NCI-H1694 treated with DMSO at 0.1 percent for 48 hours (cell line): ENCODE measurements around the gene TMOD1.

ENCODE experiments used
- DNase-seq: peaks from one replicate; lab custom pipeline; 2025; lab: John Stamatoyannopoulos, UW

Gene TMOD1

DNA sequence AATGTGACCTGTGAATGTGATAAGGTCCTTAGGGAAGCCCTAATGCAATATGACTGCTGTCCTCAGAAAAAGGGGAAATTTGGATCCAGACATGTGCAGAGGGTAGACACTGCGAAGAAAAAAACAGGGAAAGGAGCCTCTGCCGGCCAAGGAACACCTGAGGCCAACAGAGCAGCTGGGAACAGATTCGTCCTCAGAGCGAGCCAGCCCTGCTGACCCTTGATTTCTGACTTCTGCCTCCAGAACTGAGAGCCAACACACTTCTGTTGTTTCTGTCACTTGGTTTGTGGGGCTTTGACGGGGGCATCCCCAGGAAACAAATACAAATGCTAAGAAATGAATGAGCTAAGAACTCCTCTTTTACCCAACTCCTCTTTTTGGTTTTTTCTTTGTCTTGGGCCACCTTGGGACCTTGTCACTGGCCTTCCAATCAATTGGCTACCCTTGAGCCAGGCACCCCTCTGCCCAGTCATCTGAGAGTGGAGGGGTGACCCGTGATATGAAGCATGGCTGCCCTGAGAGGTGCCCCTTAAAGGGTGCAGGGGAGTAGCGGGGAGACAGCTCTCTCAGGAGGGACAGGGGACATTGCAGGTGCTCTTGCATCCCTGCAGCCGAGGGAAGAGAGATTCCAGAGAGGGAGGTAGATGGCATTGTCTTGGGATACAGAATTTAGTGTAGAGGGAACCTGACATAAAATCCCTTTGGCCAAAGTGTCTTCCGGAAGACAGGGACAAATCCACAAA is 16.9 kb downstream of the TMOD1 start:
- DNase-seq, result no peak

DNA sequence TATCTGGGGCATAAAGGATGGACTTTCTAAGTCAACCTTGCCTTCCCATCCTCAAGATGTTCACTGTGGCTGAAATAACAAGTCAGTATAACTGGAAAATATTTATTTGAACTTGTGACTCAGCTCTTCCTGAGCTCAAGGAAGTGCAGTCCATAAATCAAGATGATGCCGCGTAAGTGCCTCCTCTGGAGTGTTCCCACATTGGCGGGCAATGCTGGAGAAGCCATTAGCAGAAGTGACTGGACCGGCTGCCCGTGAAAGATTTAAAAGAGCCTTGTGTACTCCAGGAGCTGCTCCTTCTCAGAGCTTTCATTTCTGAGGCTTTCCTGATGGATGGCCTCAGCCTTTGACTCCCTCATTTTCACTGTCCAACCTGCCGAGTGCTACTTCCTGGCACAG is 17.4 kb downstream of the TMOD1 start:
- no peak for DNase-seq

DNA sequence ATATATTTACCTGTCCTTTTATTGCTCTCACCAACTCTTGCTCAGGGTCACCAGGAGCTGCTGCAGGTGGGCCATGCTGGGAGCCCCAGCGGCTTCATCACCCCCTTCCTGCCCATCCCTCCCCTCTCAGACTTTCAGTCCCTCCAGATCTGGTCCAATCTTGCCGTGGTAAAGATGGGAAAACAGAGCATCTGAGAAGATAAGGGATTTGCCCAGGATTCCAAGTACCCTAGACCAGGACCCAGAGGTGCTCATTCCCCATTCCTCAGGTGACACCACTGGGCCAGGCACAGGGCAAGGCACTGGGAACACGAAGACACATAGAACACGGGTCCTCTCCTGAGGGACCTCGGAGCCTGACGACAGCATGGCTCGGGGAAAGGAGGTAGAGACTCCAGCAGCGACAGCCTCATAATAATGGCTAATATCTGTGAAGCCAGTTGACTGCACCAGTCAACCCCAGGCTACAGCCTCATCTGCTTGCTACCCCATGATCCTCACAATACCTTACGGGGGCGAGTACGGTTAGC is 18.0 kb downstream of the TMOD1 start:
- DNase-seq, result no peak

DNA sequence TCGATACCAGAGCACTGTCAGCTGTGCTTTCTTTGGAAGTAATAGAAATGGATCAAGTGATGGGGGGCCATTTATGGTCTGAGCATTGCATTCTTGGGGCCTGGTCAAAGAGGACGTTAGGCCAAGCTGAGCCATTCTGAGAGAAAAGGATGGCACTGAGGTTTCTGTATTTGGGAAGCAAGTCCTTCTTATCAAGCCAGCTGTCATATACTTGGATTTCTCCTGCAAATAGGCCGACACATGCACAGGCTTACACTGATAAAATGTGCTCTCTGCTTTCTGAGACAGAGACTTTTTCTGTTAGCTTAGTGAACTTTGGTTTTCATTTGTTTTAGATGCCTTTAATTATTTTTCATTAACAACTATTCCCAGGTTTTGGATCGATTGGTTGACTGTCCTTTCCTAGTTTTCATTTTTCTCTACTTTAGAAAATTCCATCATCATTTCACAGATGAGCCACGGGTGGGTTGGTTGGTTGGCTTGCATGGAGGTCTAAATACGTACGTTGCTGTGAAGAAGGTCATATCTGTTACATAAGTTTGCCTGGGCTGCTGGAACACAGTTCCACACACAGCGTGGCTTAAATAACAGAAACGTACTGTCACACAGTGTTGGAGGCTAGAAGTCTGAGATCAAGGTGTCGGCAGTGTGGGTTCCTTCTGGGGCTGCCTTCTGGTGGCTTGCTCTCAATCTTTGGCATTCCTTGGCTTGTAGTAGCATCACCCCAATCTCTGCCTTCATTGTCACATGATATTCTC is 20.3 kb downstream of the TMOD1 start:
- no peak for DNase-seq

DNA sequence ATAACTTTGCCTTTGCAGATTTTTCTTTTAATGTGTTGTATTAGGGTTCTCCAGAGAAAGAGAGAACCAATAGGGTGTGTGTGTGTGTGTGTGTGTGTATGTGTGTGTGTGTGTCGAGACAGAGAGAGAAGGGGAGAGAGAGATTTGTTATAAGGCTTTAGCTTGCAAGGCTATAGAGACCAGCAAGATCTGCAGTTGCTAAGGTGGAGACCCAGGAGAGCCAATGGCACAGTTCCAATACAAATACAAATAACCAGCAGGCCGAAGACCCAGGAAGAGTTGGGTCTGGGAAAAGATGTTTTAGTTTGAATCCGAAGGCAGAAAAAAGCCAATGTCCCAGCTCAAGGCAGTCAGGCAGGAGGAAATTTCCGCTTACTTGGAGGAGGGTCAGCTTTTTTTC is 23.0 kb downstream of the TMOD1 start:
- DNase-seq, result no peak

DNA sequence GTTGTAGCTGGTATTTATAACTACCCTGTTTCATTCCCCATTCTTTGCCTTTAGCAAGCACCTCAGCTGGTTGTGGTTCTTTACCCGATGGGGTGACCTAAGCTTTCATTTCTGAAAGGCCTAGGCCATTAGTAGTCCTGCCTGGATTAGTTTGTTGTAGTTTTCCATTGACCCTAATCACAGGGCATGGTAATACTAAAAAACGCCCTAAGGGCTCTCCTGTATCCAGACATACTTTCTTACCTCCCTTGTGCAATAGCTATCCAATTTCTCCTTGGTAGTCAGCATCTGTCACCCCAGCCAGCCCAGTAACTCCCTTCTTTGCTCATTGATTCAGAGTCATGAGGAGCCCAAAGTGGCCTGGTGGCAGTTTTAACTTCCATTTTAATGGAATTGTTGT is 24.0 kb downstream of the TMOD1 start:
- DNase-seq, result no peak

DNA sequence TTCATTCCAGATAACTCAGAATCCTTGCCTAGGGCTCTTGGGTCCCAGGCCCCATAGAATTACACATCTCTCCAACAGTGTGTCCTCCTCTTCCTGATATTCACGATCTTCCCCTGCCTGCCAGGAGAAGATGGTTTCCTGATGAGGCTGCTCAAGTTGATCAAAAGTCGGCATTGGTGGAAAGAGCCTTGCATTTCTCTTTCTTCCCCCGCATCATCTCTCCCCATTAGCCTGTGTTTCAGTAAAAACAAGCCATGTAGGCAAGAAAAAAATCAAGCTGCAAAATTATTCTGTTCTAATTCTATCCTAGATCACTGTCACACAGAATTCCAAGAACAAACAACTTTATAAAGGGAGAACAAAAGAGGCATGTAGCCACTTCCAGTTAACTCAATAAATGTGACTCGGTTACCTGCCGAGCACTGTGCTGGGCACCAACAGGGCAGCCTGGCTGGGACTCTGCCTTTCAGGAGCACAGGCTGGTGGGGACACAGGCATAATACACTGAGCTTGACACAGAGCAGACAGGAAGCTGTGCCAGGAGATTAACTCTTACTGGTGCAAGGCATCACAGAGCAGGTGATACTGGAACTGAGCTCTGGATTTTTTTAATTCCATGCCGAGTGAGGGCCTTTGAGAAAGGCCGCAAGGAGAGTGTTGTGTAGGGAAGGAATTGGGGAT is 25.6 kb downstream of the TMOD1 start:
- no peak for DNase-seq

DNA sequence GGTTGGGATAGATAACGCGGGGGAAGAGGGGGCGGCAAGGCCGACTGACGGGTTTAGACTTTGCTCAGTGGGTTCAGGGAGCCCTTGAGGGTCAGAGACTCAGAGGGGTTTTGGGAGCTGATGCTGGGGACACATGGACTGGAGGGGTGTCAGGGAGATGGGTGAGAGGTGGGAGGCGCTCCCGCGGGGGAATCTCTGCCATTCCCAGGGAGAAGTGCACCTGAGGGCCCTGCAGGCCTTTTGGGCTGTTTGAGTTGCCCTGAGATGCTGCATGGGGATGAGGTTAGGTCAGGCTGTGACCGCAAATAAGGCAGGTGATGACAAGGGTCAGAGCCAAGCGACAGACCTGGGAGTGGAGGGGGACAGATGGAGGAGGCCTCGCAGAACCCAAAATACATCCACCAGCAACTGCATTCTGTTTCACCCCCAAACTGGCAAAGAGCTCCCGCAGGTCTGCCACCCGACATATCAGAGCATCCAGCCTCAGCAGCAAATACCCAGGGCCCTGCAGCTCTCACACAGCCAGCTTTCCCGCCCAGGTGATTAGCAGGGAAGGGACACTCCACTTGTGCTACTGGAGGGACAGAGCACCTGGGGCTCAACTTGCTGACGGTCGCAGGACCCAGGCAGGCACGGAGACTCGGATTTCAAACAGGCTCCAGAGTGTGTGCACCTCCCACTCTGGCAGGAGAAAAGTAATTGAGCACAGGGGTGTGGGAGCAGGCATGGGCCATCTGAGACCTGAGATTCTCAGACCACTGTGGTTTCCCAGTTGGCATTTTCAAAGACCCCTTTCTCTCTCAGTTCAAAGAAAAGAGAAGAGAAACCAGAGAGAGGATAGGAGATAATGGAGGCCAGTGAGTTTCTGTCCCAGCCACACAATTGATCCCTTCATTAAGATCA is 26.4 kb downstream of the TMOD1 start:
- DNase-seq, result no peak

DNA sequence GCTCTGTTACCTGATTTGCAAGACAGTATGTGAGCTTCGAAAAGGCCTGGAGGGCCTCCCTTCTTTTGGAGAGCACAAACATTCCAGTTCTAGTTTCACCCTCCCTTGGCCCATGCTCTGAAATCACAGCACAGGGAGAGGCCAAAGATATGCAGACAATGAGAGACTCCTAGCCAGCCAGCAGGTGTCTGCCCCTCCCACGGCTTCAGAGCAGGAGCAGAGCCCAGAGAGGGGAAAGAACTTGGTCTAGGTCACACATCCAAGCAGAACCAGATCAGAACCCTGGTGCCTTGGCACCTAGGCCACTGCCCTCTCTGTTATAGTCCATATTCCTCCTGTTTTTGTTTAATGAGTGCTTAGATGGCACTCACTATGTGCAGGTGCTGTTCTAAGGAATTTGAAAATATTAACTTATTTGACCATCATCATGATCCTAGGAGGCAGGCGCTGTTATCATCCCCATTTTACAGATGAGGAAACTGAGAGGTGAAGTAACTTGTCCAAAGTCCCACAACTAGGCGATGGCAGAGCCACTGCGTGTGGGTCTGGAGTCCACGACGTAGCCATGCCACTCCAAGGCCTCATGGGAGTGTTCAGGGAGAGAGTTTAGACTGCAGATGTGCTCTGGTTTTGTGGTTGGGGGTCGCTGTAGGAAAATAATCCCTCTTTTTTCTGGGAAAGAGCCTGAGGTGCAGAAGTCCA is 27.2 kb downstream of the TMOD1 start:
- DNase-seq, result no peak

DNA sequence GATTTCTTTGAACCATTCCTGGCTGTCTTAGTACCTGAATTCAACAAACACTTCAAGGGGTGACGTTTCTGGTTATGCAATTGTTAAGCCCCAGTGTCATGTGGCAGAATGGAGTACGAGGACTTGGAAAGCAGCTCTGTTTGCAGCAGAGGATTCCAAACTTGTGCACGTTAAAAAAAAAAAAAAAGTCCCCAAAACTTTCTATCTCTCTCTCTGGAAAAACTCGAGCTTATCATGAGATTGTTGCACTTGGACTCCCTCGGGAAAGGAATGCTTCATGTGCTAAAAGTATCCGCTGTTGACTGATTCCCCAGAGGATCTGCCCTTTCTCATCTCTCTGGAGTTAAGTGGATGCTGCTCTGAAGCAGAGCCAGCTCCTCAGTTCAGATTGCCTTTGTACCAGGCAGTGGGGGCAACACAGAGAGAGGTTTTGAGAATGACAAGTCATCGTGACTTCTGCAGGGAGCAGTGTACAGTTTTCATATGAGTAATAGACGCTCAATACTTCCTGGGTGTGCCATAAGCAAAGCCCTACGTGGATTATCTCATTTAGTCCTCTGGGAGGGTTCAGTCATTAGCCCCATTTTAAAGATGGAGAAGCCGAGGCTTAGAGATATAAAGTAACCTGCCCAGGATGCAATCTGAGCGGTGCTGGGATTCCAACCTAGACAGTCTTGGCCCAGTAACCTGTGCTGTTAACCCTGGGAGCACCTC is 28.1 kb downstream of the TMOD1 start:
- no peak for DNase-seq

DNA sequence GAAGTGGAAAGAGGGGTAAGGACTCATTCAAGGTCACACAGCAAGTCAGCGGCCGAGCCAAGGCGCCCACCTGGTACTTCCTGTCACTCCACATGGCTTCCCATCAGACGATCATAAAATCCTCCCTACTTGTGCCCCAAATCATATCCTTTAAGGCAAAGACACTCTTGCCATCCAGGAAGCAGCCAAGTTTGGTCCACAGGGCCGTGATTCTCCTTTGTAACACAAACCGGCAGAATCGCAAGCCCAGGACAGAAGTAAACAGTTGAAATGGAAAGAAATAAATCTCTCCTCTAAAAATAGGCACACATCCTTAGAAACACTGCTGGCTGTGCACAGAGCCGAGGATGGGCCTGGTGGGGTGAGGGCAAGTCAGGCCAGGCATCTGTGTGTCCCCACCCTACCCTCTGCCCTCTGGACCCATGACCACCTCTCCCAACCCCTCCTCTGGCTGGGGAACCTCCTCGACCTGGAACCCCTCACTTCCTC is 30.5 kb downstream of the TMOD1 start:
- no peak for DNase-seq

DNA sequence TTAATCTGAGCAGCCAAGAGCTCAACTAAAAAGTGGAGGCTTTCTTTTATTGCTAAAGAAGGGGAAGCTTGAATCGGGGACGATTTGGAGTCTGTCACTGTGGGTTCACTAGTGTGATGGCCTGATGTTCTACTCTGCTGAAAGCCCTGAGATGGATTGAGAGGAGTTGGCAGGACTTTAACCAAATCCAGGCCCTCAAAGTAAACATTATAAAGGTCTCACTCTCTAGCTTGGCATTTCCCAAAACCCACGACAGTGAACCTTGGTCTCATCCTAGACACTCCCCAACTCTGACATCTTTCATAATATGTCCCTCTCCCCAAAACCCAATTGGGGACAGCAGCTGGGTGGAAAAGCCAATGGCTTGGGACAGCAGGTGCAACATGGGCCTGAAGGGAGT is 32.7 kb downstream of the TMOD1 start:
- DNase-seq, result no peak

DNA sequence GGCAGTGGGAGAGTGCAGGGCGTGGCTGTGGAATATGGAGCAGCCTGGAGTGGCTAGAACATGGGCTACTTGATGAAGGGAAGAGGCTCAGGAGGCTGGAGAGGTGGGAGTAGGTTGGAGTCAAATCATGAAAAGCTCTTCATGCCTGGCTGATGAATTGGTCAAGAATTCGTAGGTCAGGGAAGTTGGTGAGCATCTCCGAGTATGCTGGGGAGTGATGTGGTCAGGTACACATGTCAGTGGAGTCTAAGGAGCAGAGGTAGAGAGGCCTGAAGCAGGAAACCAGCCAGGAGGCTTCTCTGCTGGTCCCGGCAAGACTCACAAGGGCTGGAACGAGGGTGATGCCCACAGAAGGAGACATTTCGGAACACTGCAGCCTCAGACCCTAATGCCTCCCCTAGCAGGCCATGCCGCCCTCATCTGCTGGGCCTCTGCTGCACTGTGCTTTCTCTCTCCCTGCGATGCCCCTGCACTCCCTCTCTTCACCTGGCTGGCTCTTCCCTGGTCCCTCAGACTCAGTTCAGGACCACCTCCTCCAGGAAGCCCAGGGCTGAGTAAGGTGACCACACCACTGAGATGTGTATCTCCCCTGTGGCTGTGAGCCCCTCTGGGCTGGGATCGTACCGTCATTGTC is 33.6 kb downstream of the TMOD1 start:
- DNase-seq, result no peak

DNA sequence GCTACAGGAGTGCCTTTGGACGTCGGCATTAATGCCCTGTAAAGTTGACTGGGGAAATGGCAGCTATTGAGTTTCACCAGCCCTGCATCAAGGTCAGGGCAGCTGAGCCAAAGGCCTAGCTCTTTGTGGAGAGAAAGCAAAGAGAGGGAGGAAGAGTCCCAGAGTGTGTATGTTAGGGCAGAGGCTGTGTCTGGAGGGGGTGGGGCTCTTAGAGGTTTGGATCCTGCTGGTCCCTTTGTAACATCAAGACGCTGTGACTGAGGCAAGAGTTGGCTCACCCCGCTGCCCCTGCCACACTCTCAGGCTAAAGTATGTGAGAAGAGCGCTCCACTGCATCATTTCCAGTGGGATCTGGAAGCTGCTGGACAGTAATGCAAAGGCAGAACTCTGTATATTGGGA is 34.3 kb downstream of the TMOD1 start:
- no peak for DNase-seq

DNA sequence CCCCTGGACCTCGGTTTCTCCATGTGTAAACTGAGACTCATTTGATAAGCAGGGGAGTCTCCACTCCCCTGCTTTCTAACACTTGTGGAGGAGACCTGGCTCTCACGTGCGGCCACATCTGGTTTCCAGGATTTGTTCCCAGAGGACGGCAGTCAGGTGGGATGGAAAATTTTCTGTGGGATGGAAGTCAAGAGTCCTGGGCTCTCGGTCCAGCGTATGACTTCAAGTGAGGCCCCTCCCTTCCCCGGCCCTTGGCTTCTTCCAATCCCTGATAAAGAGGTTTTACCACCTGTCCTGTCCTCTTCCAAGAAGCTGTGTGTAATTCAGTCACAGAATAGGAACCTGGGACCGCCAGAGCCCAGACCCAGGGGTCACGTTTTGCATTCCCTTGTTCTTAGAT is 35.0 kb downstream of the TMOD1 start:
- no peak for DNase-seq

DNA sequence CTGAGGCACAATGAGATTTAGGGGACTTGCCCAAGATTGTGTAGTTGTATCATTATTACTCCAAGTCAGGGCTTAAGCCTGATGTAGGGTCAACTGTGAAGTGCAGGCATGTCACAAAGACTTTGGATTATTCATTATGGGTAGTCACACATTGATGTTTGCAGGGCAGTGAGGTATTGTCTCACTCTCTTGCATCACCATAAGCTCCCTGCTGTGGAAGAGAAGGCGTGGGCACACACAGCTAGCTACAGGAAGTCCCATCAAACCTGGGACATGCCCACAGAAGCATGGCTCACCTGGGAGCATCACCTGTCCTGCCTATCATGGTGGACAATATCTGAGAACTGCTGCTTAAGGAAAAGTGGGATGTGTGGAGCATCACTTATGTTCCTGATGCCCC is 42.1 kb downstream of the TMOD1 start:
- no peak for DNase-seq

DNA sequence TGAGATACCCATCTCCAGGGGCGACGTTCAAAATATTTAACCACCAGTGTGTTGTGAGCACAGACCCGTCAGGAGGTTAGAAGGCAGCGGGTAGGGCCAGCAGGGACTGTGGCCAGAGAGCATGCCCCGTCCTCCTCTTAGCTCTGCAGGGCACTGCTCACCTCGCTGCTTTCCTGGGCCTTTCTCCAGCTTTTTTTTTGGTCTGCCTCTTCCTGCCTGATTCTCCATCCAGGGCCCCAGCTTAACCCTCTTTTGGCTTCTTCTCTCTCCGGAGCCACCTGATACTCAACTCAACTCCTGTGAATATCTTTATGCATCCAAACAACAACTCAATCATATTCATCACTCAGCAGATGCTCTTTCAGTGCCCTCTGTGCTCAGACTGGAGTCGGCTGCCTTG is 44.0 kb downstream of the TMOD1 start:
- no peak for DNase-seq

DNA sequence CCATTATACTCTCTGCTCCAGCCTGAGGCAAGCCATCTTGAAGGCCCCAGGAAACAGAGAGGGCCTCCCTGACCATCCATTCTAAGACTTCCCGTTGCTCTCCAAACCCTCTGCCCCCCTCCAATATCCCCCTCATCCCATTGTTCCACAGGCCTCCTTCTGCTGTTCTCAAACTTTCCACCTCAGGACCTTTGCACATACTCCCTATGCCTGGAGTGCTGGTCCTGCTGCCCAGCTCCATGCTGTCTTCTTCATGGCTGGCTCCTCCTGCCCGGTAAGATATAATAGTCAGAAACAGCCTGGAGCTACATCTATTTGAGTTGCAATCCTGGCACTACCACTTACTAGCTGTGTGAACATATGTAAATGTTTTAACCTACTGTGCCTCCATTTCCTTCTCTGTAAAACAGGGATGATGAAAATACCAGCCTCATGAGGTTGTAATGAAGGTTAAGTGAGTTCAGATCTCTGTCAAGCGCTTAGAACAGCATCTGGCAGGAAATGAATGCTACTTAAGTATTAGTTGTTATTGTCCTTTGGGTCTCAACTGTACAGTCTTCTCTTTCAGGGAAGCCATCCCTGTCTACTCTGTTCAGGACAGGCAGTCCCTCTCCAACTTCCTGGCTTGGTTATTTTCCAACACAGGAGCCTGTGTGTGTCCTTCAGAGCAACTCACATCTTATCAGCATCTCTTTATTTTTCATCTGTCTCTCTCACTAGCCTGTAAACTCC is 45.8 kb downstream of the TMOD1 start:
- no peak for DNase-seq

DNA sequence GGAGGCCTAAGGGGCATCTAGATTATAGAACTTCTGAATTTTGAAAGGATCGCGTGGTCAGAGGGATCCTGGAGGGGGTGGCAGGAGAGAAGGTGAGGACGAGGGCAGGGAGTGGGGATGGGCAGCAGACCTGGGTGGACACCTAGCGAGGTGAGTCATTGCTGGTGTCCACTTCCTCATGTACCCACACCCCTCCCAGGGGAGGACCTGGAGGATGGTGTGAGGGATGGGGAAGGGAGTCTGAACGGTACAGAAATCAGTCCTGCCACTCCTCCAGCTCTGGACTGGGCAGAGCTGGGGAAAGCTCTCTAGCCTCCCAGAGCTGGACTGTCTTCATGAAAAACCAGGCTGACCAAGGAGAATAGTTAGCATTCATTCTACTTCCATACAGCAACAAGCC is 46.9 kb downstream of the TMOD1 start:
- no peak for DNase-seq
